Activated CD4-positive, CD25-positive, alpha-beta regulatory T cell treated with anti-CD3 and anti-CD28 coated beads, Interleukin-2, amount 50 U/mL, for 72 hours (primary cell): Measurements from ENCODE around the gene AIRE.
"Not testable (repeated sequence)": the region's sequence is repeated elsewhere in the genome, so short reads cannot be mapped to it uniquely, and the experiment has no call there.

Experiments
- DNase-seq: peaks from one replicate; pipeline ENCODE4 v3.0.0; 2021

Gene AIRE

GRCh38 chr21:44338971-44339910 lies 53.6 kb downstream of the AIRE start, which contains the start of gene CFAP410:
Gene CFAP410, minus strand, starts transcription at chr21:44339390. Its CDS starts 196 bp downstream, at chr21:44339194.
- DNase-seq = peak; percentile 95

GRCh38 chr21:44341726-44342458 lies 56.2 kb downstream of the AIRE start:
- not testable (repeated sequence) for DNase-seq

GRCh38 chr21:44342981-44343380 lies 57.3 kb downstream of the AIRE start:
- not testable (repeated sequence) for DNase-seq

- no peak for DNase-seq
Observed at GRCh38 chr21:44344541-44345183, 59.0 kb downstream of the AIRE start.

GRCh38 chr21:44345495-44345894 lies 59.8 kb downstream of the AIRE start:
- DNase-seq = no peak

GRCh38 chr21:44347911-44348451 lies 62.3 kb downstream of the AIRE start:
- DNase-seq = no peak
